ENCODE results near the gene EZR. TPM values are rescaled to one million over a fixed set of nuclear protein-coding genes. Genes with fewer than 3 reads are reported as not detected.
A peak's percentile ranks its signal among the peaks of the same experiment; 100 is the strongest.

EZR gene
- total and polyA plus RNA-seq, 2 of the 13 experiments (the other 11 are each of a cell fraction or from before 2014, with no cell fraction given), result 34.7 to 60.3 TPM

- TF ChIP-seq ZNF512B (CRISPR knock-in tag; IDR thresholded peaks at IDR 0.05; ENCODE audit: borderline replicate concordance) (no peak), RXRB (CRISPR knock-in tag; IDR thresholded peaks at IDR 0.05; ENCODE audit: borderline replicate concordance) (no peak), ZBTB8A (CRISPR knock-in tag; IDR thresholded peaks at IDR 0.05; ENCODE audit: borderline replicate concordance, low read depth) (no peak), IRF2 (CRISPR knock-in tag; IDR thresholded peaks at IDR 0.05) (peak; percentile 22; the same call in 1 of the 2 replicates), ZBTB34 (CRISPR knock-in tag; IDR thresholded peaks at IDR 0.05) (no peak), BCL6 (CRISPR knock-in tag; IDR thresholded peaks at IDR 0.05) (no peak), ZNF816 (CRISPR knock-in tag; IDR thresholded peaks at IDR 0.05; ENCODE audit: borderline replicate concordance) (no peak), WIZ (CRISPR knock-in tag; IDR thresholded peaks at IDR 0.05) (no peak), IRX3 (CRISPR knock-in tag; IDR thresholded peaks at IDR 0.05; ENCODE audit: borderline replicate concordance, low read depth) (no peak), ETV5 (CRISPR knock-in tag; IDR thresholded peaks at IDR 0.05; ENCODE audit: borderline replicate concordance) (no peak), TGIF2 (CRISPR knock-in tag; IDR thresholded peaks at IDR 0.05) (no peak), ARHGAP35 (CRISPR knock-in tag; IDR thresholded peaks at IDR 0.05; ENCODE audit: borderline replicate concordance) (no peak), ZBTB21 (CRISPR knock-in tag; IDR thresholded peaks at IDR 0.05) (no peak), KLF16 (CRISPR knock-in tag; IDR thresholded peaks at IDR 0.05) (no peak), ZNF501 (CRISPR knock-in tag; IDR thresholded peaks at IDR 0.05) (no peak), ZNF766 (CRISPR knock-in tag; IDR thresholded peaks at IDR 0.05; ENCODE audit: borderline replicate concordance) (no peak), HOXA7 (CRISPR knock-in tag; IDR thresholded peaks at IDR 0.05) (no peak), THYN1 (CRISPR knock-in tag; IDR thresholded peaks at IDR 0.05; ENCODE audit: borderline replicate concordance, low read depth) (no peak), TAF1 (CRISPR knock-in tag; IDR thresholded peaks at IDR 0.05) (0 out of 2 replicates have a peak, but pooled peaks have one; percentile 4)
- TF ChIP-seq, protein P1, sequence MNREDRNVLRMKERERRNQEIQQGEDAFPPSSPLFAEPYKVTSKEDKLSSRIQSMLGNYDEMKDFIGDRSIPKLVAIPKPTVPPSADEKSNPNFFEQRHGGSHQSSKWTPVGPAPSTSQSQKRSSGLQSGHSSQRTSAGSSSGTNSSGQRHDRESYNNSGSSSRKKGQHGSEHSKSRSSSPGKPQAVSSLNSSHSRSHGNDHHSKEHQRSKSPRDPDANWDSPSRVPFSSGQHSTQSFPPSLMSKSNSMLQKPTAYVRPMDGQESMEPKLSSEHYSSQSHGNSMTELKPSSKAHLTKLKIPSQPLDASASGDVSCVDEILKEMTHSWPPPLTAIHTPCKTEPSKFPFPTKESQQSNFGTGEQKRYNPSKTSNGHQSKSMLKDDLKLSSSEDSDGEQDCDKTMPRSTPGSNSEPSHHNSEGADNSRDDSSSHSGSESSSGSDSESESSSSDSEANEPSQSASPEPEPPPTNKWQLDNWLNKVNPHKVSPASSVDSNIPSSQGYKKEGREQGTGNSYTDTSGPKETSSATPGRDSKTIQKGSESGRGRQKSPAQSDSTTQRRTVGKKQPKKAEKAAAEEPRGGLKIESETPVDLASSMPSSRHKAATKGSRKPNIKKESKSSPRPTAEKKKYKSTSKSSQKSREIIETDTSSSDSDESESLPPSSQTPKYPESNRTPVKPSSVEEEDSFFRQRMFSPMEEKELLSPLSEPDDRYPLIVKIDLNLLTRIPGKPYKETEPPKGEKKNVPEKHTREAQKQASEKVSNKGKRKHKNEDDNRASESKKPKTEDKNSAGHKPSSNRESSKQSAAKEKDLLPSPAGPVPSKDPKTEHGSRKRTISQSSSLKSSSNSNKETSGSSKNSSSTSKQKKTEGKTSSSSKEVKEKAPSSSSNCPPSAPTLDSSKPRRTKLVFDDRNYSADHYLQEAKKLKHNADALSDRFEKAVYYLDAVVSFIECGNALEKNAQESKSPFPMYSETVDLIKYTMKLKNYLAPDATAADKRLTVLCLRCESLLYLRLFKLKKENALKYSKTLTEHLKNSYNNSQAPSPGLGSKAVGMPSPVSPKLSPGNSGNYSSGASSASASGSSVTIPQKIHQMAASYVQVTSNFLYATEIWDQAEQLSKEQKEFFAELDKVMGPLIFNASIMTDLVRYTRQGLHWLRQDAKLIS (CRISPR knock-in tag; IDR thresholded peaks at IDR 0.05), result no peak
- TF ChIP-seq, protein P2, sequence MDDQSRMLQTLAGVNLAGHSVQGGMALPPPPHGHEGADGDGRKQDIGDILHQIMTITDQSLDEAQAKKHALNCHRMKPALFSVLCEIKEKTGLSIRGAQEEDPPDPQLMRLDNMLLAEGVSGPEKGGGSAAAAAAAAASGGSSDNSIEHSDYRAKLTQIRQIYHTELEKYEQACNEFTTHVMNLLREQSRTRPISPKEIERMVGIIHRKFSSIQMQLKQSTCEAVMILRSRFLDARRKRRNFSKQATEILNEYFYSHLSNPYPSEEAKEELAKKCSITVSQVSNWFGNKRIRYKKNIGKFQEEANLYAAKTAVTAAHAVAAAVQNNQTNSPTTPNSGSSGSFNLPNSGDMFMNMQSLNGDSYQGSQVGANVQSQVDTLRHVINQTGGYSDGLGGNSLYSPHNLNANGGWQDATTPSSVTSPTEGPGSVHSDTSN (CRISPR knock-in tag; IDR thresholded peaks at IDR 0.05; ENCODE audit: borderline replicate concordance), result no peak
Observed at GRCh38 chr6:158818581-158819212, 471 bp downstream of the EZR start (continued).
